HEK293 (cell line): ENCODE measurements around the gene PTPRCAP.

Source experiments
- BCL11B ChIP-seq: fragments of 450-650 bp; formaldehyde crosslinking; IDR thresholded peaks from 2 replicates; pipeline ENCODE4 v1.5.1; 2016; ENCODE audit warnings: low read depth, missing biosample characterization, missing genetic modification characterization
- GFI1B ChIP-seq: fragments of 450-650 bp; formaldehyde crosslinking; IDR thresholded peaks from 2 replicates; pipeline ENCODE4 v1.5.1; 2016; ENCODE audit warnings: missing biosample characterization, missing genetic modification characterization
- GLIS1 ChIP-seq: fragments of 450-650 bp; formaldehyde crosslinking; IDR thresholded peaks from 2 replicates; pipeline ENCODE4 v1.5.1; 2016; ENCODE audit warnings: missing biosample characterization, missing genetic modification characterization
- HOXC10 ChIP-seq: sonication (generic); formaldehyde crosslinking; IDR thresholded peaks from 2 replicates; pipeline ENCODE4 v1.8.1; 2023; ENCODE audit warnings: mild to moderate bottlenecking, missing genetic modification reagents
- INSM2 ChIP-seq: fragments of 450-650 bp; formaldehyde crosslinking; IDR thresholded peaks from 2 replicates; pipeline ENCODE4 v1.5.1; 2016; ENCODE audit warnings: missing biosample characterization, missing genetic modification characterization
- PRDM10 ChIP-seq: fragments of 450-650 bp; formaldehyde crosslinking; IDR thresholded peaks from 2 replicates; pipeline ENCODE4 v1.5.1; 2016; ENCODE audit warnings: missing biosample characterization, missing genetic modification characterization
- PRDM4 ChIP-seq: fragments of 450-650 bp; formaldehyde crosslinking; IDR thresholded peaks from 2 replicates; pipeline ENCODE4 v1.5.1; 2017; ENCODE audit warnings: missing biosample characterization, missing genetic modification characterization
- RBAK ChIP-seq: fragments of 450-650 bp; formaldehyde crosslinking; IDR thresholded peaks from 2 replicates; pipeline ENCODE4 v1.5.1; 2016; ENCODE audit warnings: missing biosample characterization, missing genetic modification characterization
- SP2 ChIP-seq: fragments of 450-650 bp; formaldehyde crosslinking; IDR thresholded peaks from 2 replicates; pipeline ENCODE4 v1.5.1; 2016; ENCODE audit warnings: missing biosample characterization, missing genetic modification characterization
- TCF7L2 ChIP-seq: IDR thresholded peaks from 2 replicates; pipeline ENCODE4 v1.6.1; 2011; ENCODE audit warnings: low read depth, mild to moderate bottlenecking, inconsistent platforms, low read length, moderate library complexity, borderline replicate concordance
- TRIM28 ChIP-seq: IDR thresholded peaks from 2 replicates; pipeline ENCODE4 v1.6.1; 2011; ENCODE audit warnings: low read length, control low read depth, borderline replicate concordance
- ZBTB26 ChIP-seq: fragments of 450-650 bp; formaldehyde crosslinking; optimal IDR thresholded peaks from 2 replicates; pipeline ENCODE3; 2016; ENCODE audit warnings: missing biosample characterization, mild to moderate bottlenecking, missing genetic modification characterization
- ZBTB44 ChIP-seq: fragments of 450-650 bp; IDR thresholded peaks from 2 replicates; pipeline ENCODE4 v1.5.1; 2018; ENCODE audit warnings: missing biosample characterization, mild to moderate bottlenecking, missing genetic modification characterization
- ZFHX2 ChIP-seq: fragments of 450-650 bp; formaldehyde crosslinking; conservative IDR thresholded peaks from 2 replicates; pipeline ENCODE4 v1.5.1; 2016; ENCODE audit warnings: missing biosample characterization, missing genetic modification characterization
- ZFP69B ChIP-seq: fragments of 450-650 bp; formaldehyde crosslinking; IDR thresholded peaks from 2 replicates; pipeline ENCODE4 v1.5.1; 2016; ENCODE audit warnings: missing biosample characterization, missing genetic modification characterization
- ZNF221 ChIP-seq: fragments of 450-650 bp; formaldehyde crosslinking; IDR thresholded peaks from 2 replicates; pipeline ENCODE4 v1.5.1; 2017; ENCODE audit warnings: missing biosample characterization, missing genetic modification characterization, borderline replicate concordance
- ZNF274 ChIP-seq, 2 experiments: fragments of 200-500 bp in 1 of 2; fragments of 450-650 bp in 1 of 2; sonication (Bioruptor generic) in 1 of 2; formaldehyde crosslinking in 1 of 2; IDR thresholded peaks; 2 replicates each; pipeline versions ENCODE4 v1.5.1 to v1.6.1; 2014 to 2016; ENCODE audit warnings: borderline replicate concordance in 1 of 2, inconsistent platforms in 1 of 2, low read length in 1 of 2, missing biosample characterization in 1 of 2, missing genetic modification characterization in 1 of 2
- ZNF311 ChIP-seq: fragments of 450-650 bp; formaldehyde crosslinking; IDR thresholded peaks from 2 replicates; pipeline ENCODE4 v1.5.1; 2017; ENCODE audit warnings: missing biosample characterization, missing genetic modification characterization, borderline replicate concordance
- ZNF350 ChIP-seq: fragments of 450-650 bp; formaldehyde crosslinking; IDR thresholded peaks from 2 replicates; pipeline ENCODE4 v1.5.0; 2017; ENCODE audit warnings: missing biosample characterization, mild to moderate bottlenecking, missing genetic modification characterization
- ZNF37A ChIP-seq: fragments of 450-650 bp; IDR thresholded peaks from 2 replicates; pipeline ENCODE4 v1.5.1; 2018; ENCODE audit warnings: missing biosample characterization, missing genetic modification characterization
- ZNF394 ChIP-seq: fragments of 450-650 bp; formaldehyde crosslinking; IDR thresholded peaks from 2 replicates; pipeline ENCODE4 v1.5.1; 2016; ENCODE audit warnings: missing biosample characterization, missing genetic modification characterization, mild to moderate bottlenecking, moderate library complexity, borderline replicate concordance
- ZNF449 ChIP-seq: fragments of 450-650 bp; formaldehyde crosslinking; IDR thresholded peaks from 2 replicates; pipeline ENCODE4 v1.5.1; 2017; ENCODE audit warnings: missing biosample characterization, mild to moderate bottlenecking, missing genetic modification characterization, moderate library complexity
- ZNF473 ChIP-seq: fragments of 450-650 bp; formaldehyde crosslinking; IDR thresholded peaks from 2 replicates; pipeline ENCODE4 v1.5.1; 2017; ENCODE audit warnings: missing biosample characterization, missing genetic modification characterization
- ZNF558 ChIP-seq: fragments of 450-650 bp; formaldehyde crosslinking; IDR thresholded peaks from 2 replicates; pipeline ENCODE4 v1.5.1; 2016; ENCODE audit warnings: missing biosample characterization, missing genetic modification characterization
- ZNF610 ChIP-seq: fragments of 450-650 bp; formaldehyde crosslinking; IDR thresholded peaks from 2 replicates; pipeline ENCODE4 v1.5.1; 2016; ENCODE audit warnings: missing biosample characterization, missing genetic modification characterization, borderline replicate concordance
- ZNF664 ChIP-seq: fragments of 450-650 bp; formaldehyde crosslinking; IDR thresholded peaks from 2 replicates; pipeline ENCODE4 v1.5.1; 2016; ENCODE audit warnings: missing biosample characterization, missing genetic modification characterization
- ZNF707 ChIP-seq: fragments of 450-650 bp; formaldehyde crosslinking; IDR thresholded peaks from 2 replicates; pipeline ENCODE4 v1.5.1; 2016; ENCODE audit warnings: missing biosample characterization, missing genetic modification characterization

Gene PTPRCAP

GRCh38 chr11:67416416-67417335, 20.8 kb downstream of the PTPRCAP start (continued):
- TF ChIP-seq INSM2 (tag by site-specific recombination) (no peak), TCF7L2 (no peak), ZNF221 (tag by site-specific recombination) (no peak), SP2 (tag by site-specific recombination) (peak; percentile 27; the same call in 1 of the 2 replicates), ZNF473 (tag by site-specific recombination) (no peak), GLIS1 (tag by site-specific recombination) (peak; percentile 70), ZFP69B (tag by site-specific recombination) (no peak), RBAK (tag by site-specific recombination) (no peak), ZNF350 (tag by site-specific recombination) (no peak), PRDM10 (no peak), ZNF707 (tag by site-specific recombination) (no peak), ZNF274 (IDR thresholded peaks at IDR 0.05; ENCODE audit: low read length) (no peak), ZNF274 (tag by site-specific recombination; IDR thresholded peaks at IDR 0.05; ENCODE audit: borderline replicate concordance) (no peak), ZNF394 (no peak), HOXC10 (no peak), ZNF558 (tag by site-specific recombination) (no peak), ZNF610 (tag by site-specific recombination) (no peak), ZNF37A (no peak), GFI1B (tag by site-specific recombination) (no peak), ZBTB44 (tag by site-specific recombination) (no peak), ZNF449 (tag by site-specific recombination) (0 out of 2 replicates have a peak, but pooled peaks have one; percentile 10), ZFHX2 (tag by site-specific recombination) (peak; percentile 93), ZNF664 (tag by site-specific recombination) (no peak), BCL11B (tag by site-specific recombination) (no peak), ZBTB26 (tag by site-specific recombination) (no peak), ZNF311 (tag by site-specific recombination) (no peak), PRDM4 (tag by site-specific recombination) (no peak), TRIM28 (no peak)
